Activated CD8-positive, alpha-beta T cell treated with anti-CD3 and anti-CD28 coated beads for 36 hours (primary cell): Measurements from ENCODE around the gene IMMT. TPM values are rescaled to one million over a fixed set of nuclear protein-coding genes. Genes with fewer than 3 reads are reported as not detected.

ENCODE experiments used
- ATAC-seq: fragments of 200-7000 bp; cut with Tn5 transposase; one replicate; pipeline ENCODE4 v1.10.0; 2021; ENCODE audit warnings: mild to moderate bottlenecking, moderate library complexity
- CTCF ChIA-PET: fragments of 350-600 bp; sonication (Branson Sonifier 250); formaldehyde crosslinking; loops from one replicate; lab custom pipeline; 2021; ENCODE audit warnings: antibody characterized with exemption; lab: Charles Lee
- POLR2A ChIA-PET: fragments of 350-600 bp; sonication (Branson Sonifier 250); formaldehyde crosslinking; loops from one replicate; lab custom pipeline; 2021; ENCODE audit warnings: antibody characterized with exemption; lab: Charles Lee
- DNase-seq: peaks from one replicate; pipeline ENCODE4 v3.0.0-alpha.2; 2020
- H3K27ac Mint-ChIP-seq: one replicate; pipeline ENCODE4 v1.8.0; 2021; ENCODE audit warnings: mild to moderate bottlenecking, mixed read lengths
- H3K27me3 Mint-ChIP-seq: one replicate; pipeline ENCODE4 v1.8.0; 2021; ENCODE audit warnings: mixed read lengths
- H3K36me3 Mint-ChIP-seq: one replicate; pipeline ENCODE4 v1.8.0; 2021; ENCODE audit warnings: low read depth, mixed read lengths
- H3K4me1 Mint-ChIP-seq: one replicate; pipeline ENCODE4 v1.8.0; 2021; ENCODE audit warnings: low read depth, mixed read lengths
- H3K4me3 Mint-ChIP-seq: one replicate; pipeline ENCODE4 v1.8.0; 2021; ENCODE audit warnings: mild to moderate bottlenecking, moderate library complexity, mixed read lengths
- H3K9me3 Mint-ChIP-seq: one replicate; pipeline ENCODE4 v1.8.0; 2021; ENCODE audit warnings: mixed read lengths
- CTCF ChIP-seq: fragments of 200-600 bp; IDR thresholded peaks from one replicate; pipeline ENCODE4 v1.8.0; 2022; ENCODE audit warnings: antibody characterized with exemption, mild to moderate bottlenecking
- intact Hi-C: fragments of 100-400 bp; cut with micrococcal nuclease; formaldehyde crosslinking; loops from one replicate; pipeline ENCODE4 v1.10.0; 2022
- total RNA-seq, 2 experiments: library from RNA; stranded (reverse); gene quantifications; one replicate each; pipeline ENCODE4 v1.2.3, GENCODE V29; 2021

The IMMT gene
- total RNA-seq, 2 experiments from 2014 or later = 143 to 144 TPM

GRCh38 chr2:86223927-86224560, 28.8 kb upstream of the IMMT start:
- no peaks in the 10 kb centered on the region for H3K9me3 Mint-ChIP-seq
- no peaks in the 10 kb centered on the region for H3K36me3 Mint-ChIP-seq
- DNase-seq (no peak), ATAC-seq (no peak)
- no peak overlapping the region for H3K27ac Mint-ChIP-seq
- POLR2A ChIA-PET = no interaction called here
- H3K4me1 Mint-ChIP-seq = peaks cover 11% of the 10 kb centered on the region
- H3K27me3 Mint-ChIP-seq = no peaks in the 10 kb centered on the region
- CTCF ChIA-PET = interaction anchor here (0.6 to 0.9 kb wide), 2 partner anchors 121 to 218 kb away, joined by 3 read pairs; no protein-coding TSS in a partner anchor
- no peak overlapping the region for H3K4me3 Mint-ChIP-seq
- TF ChIP-seq CTCF = no peak
- intact Hi-C loops = loop anchor here (5.0 kb wide), 1 partner anchor 143 kb away; no protein-coding TSS in a partner anchor

- no peak overlapping the region for H3K4me3 Mint-ChIP-seq
- intact Hi-C loops = loop anchor here (5.0 kb wide), 1 partner anchor 144 kb away; no protein-coding TSS in a partner anchor
- no peaks in the 10 kb centered on the region for H3K9me3 Mint-ChIP-seq
- no peak overlapping the region for H3K27ac Mint-ChIP-seq
- ATAC-seq (no peak), DNase-seq (no peak)
- ChIA-PET POLR2A (no interaction called here), CTCF (interaction anchor here (0.6 kb wide), 1 partner anchor 122 kb away, joined by 3 read pairs; no protein-coding TSS in a partner anchor)
- TF ChIP-seq CTCF = no peak
- no peaks in the 10 kb centered on the region for H3K36me3 Mint-ChIP-seq
- peaks cover 11% of the 10 kb centered on the region for H3K4me1 Mint-ChIP-seq
- H3K27me3 Mint-ChIP-seq = no peaks in the 10 kb centered on the region
Observed at GRCh38 chr2:86223140-86223926, 28.1 kb upstream of the IMMT start.

- ATAC-seq (peak; percentile 79), DNase-seq (peak; percentile 76)
- Mint-ChIP-seq H3K4me3 (no peak overlapping the region), H3K9me3 (peaks cover 3% of the 10 kb centered on the region), H3K36me3 (peaks cover 4% of the 10 kb centered on the region), H3K27ac (no peak overlapping the region), H3K4me1 (peaks cover 28% of the 10 kb centered on the region), H3K27me3 (no peaks in the 10 kb centered on the region)
- TF ChIP-seq CTCF = peak; percentile 81
- intact Hi-C loops = loop anchor here (5.0 kb wide), 1 partner anchor 146 kb away; no protein-coding TSS in a partner anchor
- ChIA-PET POLR2A (interaction anchor here (0.8 to 1.4 kb wide), 2 partner anchors 35 to 220 kb away, joined by 3 read pairs; partner anchors contain the start of gene KDM3A), CTCF (interaction anchor here (0.6 to 2.7 kb wide), 62 partner anchors 8 to 543 kb away, joined by 3 to 25 read pairs (median 4); partner anchors contain the start of genes IMMT and KDM3A)
Observed at GRCh38 chr2:86221066-86221684, 25.9 kb upstream of the IMMT start.

- ATAC-seq = no peak
Observed at GRCh38 chr2:86219896-86220295, 24.6 kb upstream of the IMMT start.

More at GRCh38 chr2:86219896-86220295, 24.6 kb upstream of the IMMT start:
- no peak for TF ChIP-seq CTCF
- H3K27me3 Mint-ChIP-seq = no peaks in the 10 kb centered on the region
- no peak overlapping the region for H3K27ac Mint-ChIP-seq
- ChIA-PET CTCF (interaction anchor here (0.6 to 2.3 kb wide), 9 partner anchors 9 to 151 kb away, joined by 3 to 25 read pairs (median 5); no protein-coding TSS in a partner anchor), POLR2A (interaction anchor here (1.4 kb wide), 1 partner anchor 221 kb away, joined by 3 read pairs; the partner anchor contains the start of gene KDM3A)
- intact Hi-C loops = loop anchor here (5.0 kb wide), 1 partner anchor 147 kb away; no protein-coding TSS in a partner anchor
- H3K4me3 Mint-ChIP-seq = no peak overlapping the region
- H3K4me1 Mint-ChIP-seq = peaks cover 21% of the 10 kb centered on the region
- H3K9me3 Mint-ChIP-seq = peaks cover 3% of the 10 kb centered on the region
- DNase-seq = no peak
- H3K36me3 Mint-ChIP-seq = peaks cover 4% of the 10 kb centered on the region
